Mesenchymal stem cell (in vitro differentiated cells and primary cell): ENCODE measurements around the gene MYL1. TPM values are rescaled to one million over a fixed set of nuclear protein-coding genes. Genes with fewer than 3 reads are reported as not detected.

Source experiments
- DNase-seq: peaks from one replicate; pipeline ENCODE4 v3.0.0-alpha.2; 2013
- H2AFZ ChIP-seq: one replicate; pipeline ENCODE4 v1.6.1; 2013; ENCODE audit warnings: low read depth, mild to moderate bottlenecking, control low read depth, inconsistent platforms, low read length, moderate library complexity
- H2AK5ac ChIP-seq: 2 replicates; pipeline ENCODE4 v1.6.1; 2013; ENCODE audit warnings: low read length, moderate library complexity, mild to moderate bottlenecking, inconsistent platforms; ENCODE audit not compliant: severe bottlenecking
- H2BK120ac ChIP-seq: one replicate; pipeline ENCODE4 v1.6.1; 2013; ENCODE audit warnings: low read depth, mild to moderate bottlenecking, inconsistent platforms, low read length, moderate library complexity
- H2BK12ac ChIP-seq, 2 experiments: one replicate each; pipeline ENCODE4 v1.6.1; 2013; ENCODE audit warnings: inconsistent platforms in 2 of 2, low read length in 2 of 2, mild to moderate bottlenecking in 2 of 2, moderate library complexity in 2 of 2, control low read depth in 1 of 2
- H2BK15ac ChIP-seq: one replicate; pipeline ENCODE4 v1.6.1; 2013; ENCODE audit warnings: mild to moderate bottlenecking, low read depth, inconsistent platforms; ENCODE audit not compliant: poor library complexity, severe bottlenecking
- H2BK5ac ChIP-seq: 2 replicates; pipeline ENCODE4 v1.6.1; 2013; ENCODE audit warnings: low read depth, mild to moderate bottlenecking, low read length, control low read depth, inconsistent platforms; ENCODE audit not compliant: poor library complexity, severe bottlenecking
- H3K14ac ChIP-seq, 2 experiments: one replicate each; pipeline ENCODE4 v1.6.1; 2013; ENCODE audit warnings: inconsistent platforms in 2 of 2, low read length in 2 of 2, control low read depth in 1 of 2, mild to moderate bottlenecking in 1 of 2, moderate library complexity in 1 of 2
- H3K18ac ChIP-seq, 2 experiments: one replicate each; pipeline ENCODE4 v1.6.1; 2013; ENCODE audit warnings: inconsistent platforms in 2 of 2, low read length in 2 of 2, control low read depth in 1 of 2, low read depth in 1 of 2, mild to moderate bottlenecking in 1 of 2
- H3K23ac ChIP-seq, 2 experiments: one replicate each; pipeline ENCODE4 v1.6.1; 2013; ENCODE audit warnings: inconsistent platforms in 2 of 2, low read length in 2 of 2, mild to moderate bottlenecking in 2 of 2, moderate library complexity in 2 of 2, control low read depth in 1 of 2
- H3K27ac ChIP-seq: 2 replicates; pipeline ENCODE4 v1.5.1; 2013; ENCODE audit warnings: mild to moderate bottlenecking, moderate library complexity, low read length, control low read depth, inconsistent platforms; ENCODE audit not compliant: poor library complexity, severe bottlenecking
- H3K27me3 ChIP-seq, 2 experiments: 2 replicates each; pipeline versions ENCODE4 v1.6.1 to v1.7.0; 2013; ENCODE audit warnings: low read length in 2 of 2, mild to moderate bottlenecking in 2 of 2, moderate library complexity in 2 of 2, control low read depth in 1 of 2, inconsistent platforms in 1 of 2; ENCODE audit not compliant: control insufficient read depth in 1 of 2, insufficient read depth in 1 of 2
- H3K36me3 ChIP-seq, 2 experiments: 2 replicates each; pipeline versions ENCODE4 v1.6.1 to v1.7.0; 2013; ENCODE audit warnings: low read length in 2 of 2, control low read depth in 1 of 2, inconsistent platforms in 1 of 2, low read depth in 1 of 2, mild to moderate bottlenecking in 1 of 2; ENCODE audit not compliant: insufficient read depth in 2 of 2, control insufficient read depth in 1 of 2
- H3K4ac ChIP-seq, 2 experiments: one replicate each; pipeline ENCODE4 v1.6.1; 2013; ENCODE audit warnings: inconsistent platforms in 2 of 2, low read length in 2 of 2, mild to moderate bottlenecking in 2 of 2, moderate library complexity in 2 of 2, control low read depth in 1 of 2, low read depth in 1 of 2
- H3K4me1 ChIP-seq: 2 replicates; pipeline ENCODE4 v1.6.1; 2013; ENCODE audit warnings: low read depth, low read length, control low read depth; ENCODE audit not compliant: control insufficient read depth, insufficient read depth
- H3K4me2 ChIP-seq: 2 replicates; pipeline ENCODE4 v1.6.1; 2013; ENCODE audit warnings: low read length, mild to moderate bottlenecking, inconsistent platforms; ENCODE audit not compliant: poor library complexity, severe bottlenecking
- H3K4me3 ChIP-seq, 2 experiments: 2 replicates each; pipeline versions ENCODE4 v1.5.1 to v1.7.0; 2013; ENCODE audit warnings: low read length in 2 of 2, mild to moderate bottlenecking in 2 of 2, control low read depth in 1 of 2, low read depth in 1 of 2; ENCODE audit not compliant: insufficient read depth in 1 of 2
- H3K79me1 ChIP-seq: replicated peaks from 2 replicates; pipeline ENCODE4 v1.6.1; 2013; ENCODE audit warnings: mild to moderate bottlenecking, control low read depth, low read length, inconsistent platforms; ENCODE audit not compliant: poor library complexity, severe bottlenecking
- H3K9ac ChIP-seq: 2 replicates; pipeline ENCODE4 v1.7.0; 2013; ENCODE audit warnings: mild to moderate bottlenecking, low read length, moderate library complexity
- H3K9me3 ChIP-seq: 2 replicates; pipeline ENCODE4 v1.7.0; 2013; ENCODE audit warnings: mild to moderate bottlenecking, low read length; ENCODE audit not compliant: control insufficient read depth
- H4K8ac ChIP-seq: one replicate; pipeline ENCODE4 v1.6.1; 2013; ENCODE audit warnings: inconsistent platforms, mild to moderate bottlenecking, low read length, moderate library complexity
- H4K91ac ChIP-seq: one replicate; pipeline ENCODE4 v1.6.1; 2013; ENCODE audit warnings: mild to moderate bottlenecking, low read length, inconsistent platforms
- WGBS: methylation state at CpG from one replicate; pipeline ENCODE4 v1.1.7; 2013; ENCODE audit warnings: mixed read lengths; 5-methylcytosine and 5-hydroxymethylcytosine counted together
- polyA plus RNA-seq, 2 experiments: library from polyadenylated mRNA; stranded (reverse); fragments of 200-250 nt; gene quantifications; one replicate each; pipeline ENCODE4 v1.2.3, GENCODE V29; 2013

MYL1 gene
- not detected for polyA plus RNA-seq (2013, experiment 1 of 2)
- 0.04 TPM for polyA plus RNA-seq (2013, experiment 2 of 2)

- no peak within 1 kb of the TSS for H3K27ac ChIP-seq
- no peak within 1 kb of the TSS for H2BK5ac ChIP-seq
- no peaks in the 10 kb centered on the region for H3K36me3 ChIP-seq
- no peaks in the 10 kb centered on the region for H3K4me1 ChIP-seq
- no peak within 1 kb of the TSS for H2AFZ ChIP-seq
- no peak within 1 kb of the TSS for H3K4ac ChIP-seq
- no peak within 1 kb of the TSS for H3K14ac ChIP-seq
- no peak for DNase-seq
- H3K9ac ChIP-seq, result no peak within 1 kb of the TSS
- H3K9me3 ChIP-seq, result no peaks in the 10 kb centered on the region
- H2AK5ac ChIP-seq, result no peak within 1 kb of the TSS
- H4K8ac ChIP-seq, result no peak within 1 kb of the TSS
- no peak within 1 kb of the TSS for H3K4me3 ChIP-seq
- no peak within 1 kb of the TSS for H3K18ac ChIP-seq
- no peak within 1 kb of the TSS for H3K4me2 ChIP-seq
- no peak within 1 kb of the TSS for H2BK120ac ChIP-seq
- no peaks in the 10 kb centered on the region for H3K79me1 ChIP-seq
- no peak within 1 kb of the TSS for H4K91ac ChIP-seq
- WGBS, result 64% methylated on average over 2 of the region's 5 CpGs
- no peak within 1 kb of the TSS for H2BK15ac ChIP-seq
- H2BK12ac ChIP-seq, result no peak within 1 kb of the TSS
- H3K27me3 ChIP-seq, result no peaks in the 10 kb centered on the region
- H3K23ac ChIP-seq, result no peak within 1 kb of the TSS
Observed at GRCh38 chr2:210315015-210315788, at the start of gene MYL1. Gene MYL1 (minus strand): TSS chr2:210315174. CDS start chr2:210315042, 132 bp downstream.

- no peak overlapping the region for H2AFZ ChIP-seq
- H3K9ac ChIP-seq, result no peak overlapping the region
- H3K9me3 ChIP-seq, result no peaks in the 10 kb centered on the region
- H3K27ac ChIP-seq, result no peak overlapping the region
- H3K27me3 ChIP-seq, result no peaks in the 10 kb centered on the region
- H4K91ac ChIP-seq, result no peak overlapping the region
- peaks cover 3% of the 10 kb centered on the region for H3K4me1 ChIP-seq
- no peak overlapping the region for H2AK5ac ChIP-seq
- no peak overlapping the region for H3K23ac ChIP-seq
- H3K14ac ChIP-seq, result no peak overlapping the region
- H4K8ac ChIP-seq, result no peak overlapping the region
- no peaks in the 10 kb centered on the region for H3K79me1 ChIP-seq
- DNase-seq, result no peak
- H3K18ac ChIP-seq, result no peak overlapping the region
- no peak overlapping the region for H3K4me3 ChIP-seq
- no peak overlapping the region for H2BK12ac ChIP-seq
- no peak overlapping the region for H2BK120ac ChIP-seq
- no peak overlapping the region for H3K4ac ChIP-seq
- H3K36me3 ChIP-seq, result no peaks in the 10 kb centered on the region
- H3K4me2 ChIP-seq, result no peak overlapping the region
- no peak overlapping the region for H2BK5ac ChIP-seq
- H2BK15ac ChIP-seq, result no peak overlapping the region
Observed at GRCh38 chr2:210363876-210364275, 48.9 kb upstream of the MYL1 start.

GRCh38 chr2:210363261-210363660 is 48.3 kb upstream of the MYL1 start:
- H2AK5ac ChIP-seq, result no peak overlapping the region
- no peak overlapping the region for H3K4ac ChIP-seq
- no peaks in the 10 kb centered on the region for H3K36me3 ChIP-seq
- H3K27me3 ChIP-seq, result no peaks in the 10 kb centered on the region
- H3K14ac ChIP-seq, result no peak overlapping the region
- H4K8ac ChIP-seq, result no peak overlapping the region
- no peak for DNase-seq
- no peak overlapping the region for H3K27ac ChIP-seq
- no peak overlapping the region for H3K4me3 ChIP-seq
- no peaks in the 10 kb centered on the region for H3K79me1 ChIP-seq
- no peak overlapping the region for H3K23ac ChIP-seq
- no peak overlapping the region for H2BK15ac ChIP-seq
- H2BK5ac ChIP-seq, result no peak overlapping the region
- peaks cover 3% of the 10 kb centered on the region for H3K4me1 ChIP-seq
- no peak overlapping the region for H3K4me2 ChIP-seq
- no peak overlapping the region for H2AFZ ChIP-seq
- H4K91ac ChIP-seq, result no peak overlapping the region
- H2BK12ac ChIP-seq, result no peak overlapping the region
- H3K18ac ChIP-seq, result no peak overlapping the region
- H2BK120ac ChIP-seq, result no peak overlapping the region
- H3K9me3 ChIP-seq, result no peaks in the 10 kb centered on the region
- no peak overlapping the region for H3K9ac ChIP-seq

- Histone ChIP-seq H2AK5ac (no peak overlapping the region), H3K79me1 (no peaks in the 10 kb centered on the region), H3K27ac (no peak overlapping the region), H4K8ac (no peak overlapping the region), H3K4me2 (no peak overlapping the region), H3K4me3 (no peak overlapping the region), H3K9me3 (no peaks in the 10 kb centered on the region), H2AFZ (no peak overlapping the region), H2BK120ac (no peak overlapping the region), H3K9ac (no peak overlapping the region), H2BK5ac (no peak overlapping the region), H3K27me3 (no peaks in the 10 kb centered on the region), H3K4ac (no peak overlapping the region), H3K14ac (no peak overlapping the region), H3K18ac (no peak overlapping the region), H3K36me3 (no peaks in the 10 kb centered on the region), H2BK12ac (no peak overlapping the region), H3K23ac (no peak overlapping the region), H2BK15ac (no peak overlapping the region), H3K4me1 (no peaks in the 10 kb centered on the region), H4K91ac (no peak overlapping the region)
- 50% methylated on average over 1 of the region's 1 CpG for WGBS
- no peak for DNase-seq
Observed at GRCh38 chr2:210360412-210360811, 45.4 kb upstream of the MYL1 start.
